Endothelial cell (in vitro differentiated cells): ENCODE results near the gene ANO10. TPM values are rescaled to one million over a fixed set of nuclear protein-coding genes. Genes with fewer than 3 reads are reported as not detected.

Experiments used
- DNase-seq: peaks from one replicate; pipeline ENCODE4 v3.0.0; 2021; ENCODE audit warnings: low spot score
- H3K27ac Mint-ChIP-seq: one replicate; pipeline ENCODE4 v1.8.0; 2021; ENCODE audit warnings: mixed read lengths, inconsistent platforms; ENCODE audit not compliant: unreplicated experiment
- H3K27me3 Mint-ChIP-seq: one replicate; pipeline ENCODE4 v1.8.0; 2021; ENCODE audit warnings: mild to moderate bottlenecking, moderate library complexity, mixed read lengths, inconsistent platforms; ENCODE audit not compliant: unreplicated experiment
- H3K36me3 Mint-ChIP-seq: one replicate; pipeline ENCODE4 v1.8.0; 2021; ENCODE audit warnings: mild to moderate bottlenecking, low read depth, mixed read lengths, inconsistent platforms; ENCODE audit not compliant: unreplicated experiment
- H3K4me1 Mint-ChIP-seq: one replicate; pipeline ENCODE4 v1.8.0; 2021; ENCODE audit warnings: mild to moderate bottlenecking, mixed read lengths, inconsistent platforms; ENCODE audit not compliant: unreplicated experiment
- H3K4me3 Mint-ChIP-seq: one replicate; pipeline ENCODE4 v1.8.0; 2021; ENCODE audit warnings: mild to moderate bottlenecking, mixed read lengths, inconsistent platforms; ENCODE audit not compliant: unreplicated experiment
- H3K9me3 Mint-ChIP-seq: one replicate; pipeline ENCODE4 v1.8.0; 2021; ENCODE audit warnings: mixed read lengths, inconsistent platforms; ENCODE audit not compliant: unreplicated experiment
- total RNA-seq: library from RNA; stranded (reverse); fragmentation: NEBNext Ultra II Directional; extraction: Animal tissue kit (Norgen Biotek cat#: 25700); gene quantifications from one replicate; pipeline ENCODE4 v1.2.1, GENCODE V29; 2021; ENCODE audit not compliant: unreplicated experiment
- TF ChIP-seq, protein P1 (sequence below): fragments of 200-600 bp; sonication (generic); IDR thresholded peaks from one replicate; pipeline ENCODE4 v1.5.0; 2021; ENCODE audit warnings: antibody characterized with exemption; ENCODE audit not compliant: unreplicated experiment

ANO10 gene
- total RNA-seq, 1 donor from 2014 or later = 112 TPM

GRCh38 chr3:43331381-43331780 lies 290.4 kb downstream of the ANO10 start:
- Mint-ChIP-seq H3K9me3 (no peaks in the 10 kb centered on the region), H3K4me1 (peaks cover 23% of the 10 kb centered on the region), H3K27ac (no peak overlapping the region), H3K36me3 (peaks cover 43% of the 10 kb centered on the region), H3K4me3 (no peak overlapping the region), H3K27me3 (peaks cover 2% of the 10 kb centered on the region)
- TF ChIP-seq, protein P1, sequence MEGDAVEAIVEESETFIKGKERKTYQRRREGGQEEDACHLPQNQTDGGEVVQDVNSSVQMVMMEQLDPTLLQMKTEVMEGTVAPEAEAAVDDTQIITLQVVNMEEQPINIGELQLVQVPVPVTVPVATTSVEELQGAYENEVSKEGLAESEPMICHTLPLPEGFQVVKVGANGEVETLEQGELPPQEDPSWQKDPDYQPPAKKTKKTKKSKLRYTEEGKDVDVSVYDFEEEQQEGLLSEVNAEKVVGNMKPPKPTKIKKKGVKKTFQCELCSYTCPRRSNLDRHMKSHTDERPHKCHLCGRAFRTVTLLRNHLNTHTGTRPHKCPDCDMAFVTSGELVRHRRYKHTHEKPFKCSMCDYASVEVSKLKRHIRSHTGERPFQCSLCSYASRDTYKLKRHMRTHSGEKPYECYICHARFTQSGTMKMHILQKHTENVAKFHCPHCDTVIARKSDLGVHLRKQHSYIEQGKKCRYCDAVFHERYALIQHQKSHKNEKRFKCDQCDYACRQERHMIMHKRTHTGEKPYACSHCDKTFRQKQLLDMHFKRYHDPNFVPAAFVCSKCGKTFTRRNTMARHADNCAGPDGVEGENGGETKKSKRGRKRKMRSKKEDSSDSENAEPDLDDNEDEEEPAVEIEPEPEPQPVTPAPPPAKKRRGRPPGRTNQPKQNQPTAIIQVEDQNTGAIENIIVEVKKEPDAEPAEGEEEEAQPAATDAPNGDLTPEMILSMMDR = no peak
- DNase-seq = no peak

DNA sequence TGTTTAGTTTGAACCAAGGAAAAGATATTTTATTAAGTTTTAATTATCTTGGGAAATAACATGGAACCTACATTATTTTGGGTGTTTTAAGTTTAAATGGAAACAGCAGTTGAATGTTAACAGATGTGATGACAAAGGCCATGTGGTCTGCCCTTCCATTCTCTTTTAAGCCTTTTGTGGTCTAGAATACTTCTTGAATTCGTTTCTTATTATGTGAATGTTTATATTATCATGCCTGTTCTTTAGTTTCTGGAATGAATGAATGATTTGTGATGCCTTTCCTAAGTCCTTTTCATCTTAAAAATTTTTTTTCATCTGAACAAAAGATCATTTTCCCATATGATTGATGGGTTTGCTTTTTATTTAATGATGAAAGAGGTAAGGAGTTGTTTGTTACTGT lies 290.8 kb downstream of the ANO10 start:
- TF ChIP-seq, protein P1 = no peak
- Mint-ChIP-seq H3K4me3 (no peak overlapping the region), H3K36me3 (peaks cover 41% of the 10 kb centered on the region), H3K27me3 (peaks cover 2% of the 10 kb centered on the region), H3K9me3 (no peaks in the 10 kb centered on the region), H3K4me1 (peaks cover 27% of the 10 kb centered on the region), H3K27ac (no peak overlapping the region)
- no peak for DNase-seq

GRCh38 chr3:43328653-43329052 lies 293.2 kb downstream of the ANO10 start:
- Mint-ChIP-seq H3K27me3 (peaks cover 2% of the 10 kb centered on the region), H3K4me1 (peaks cover 34% of the 10 kb centered on the region), H3K9me3 (no peaks in the 10 kb centered on the region), H3K4me3 (no peak overlapping the region), H3K27ac (no peak overlapping the region), H3K36me3 (peaks cover 34% of the 10 kb centered on the region)
- no peak for DNase-seq
- TF ChIP-seq, protein P1 = no peak

- no peak for DNase-seq
- H3K27ac Mint-ChIP-seq = no peak overlapping the region
Measured at GRCh38 chr3:43327582-43327979, 294.2 kb downstream of the ANO10 start.

DNA sequence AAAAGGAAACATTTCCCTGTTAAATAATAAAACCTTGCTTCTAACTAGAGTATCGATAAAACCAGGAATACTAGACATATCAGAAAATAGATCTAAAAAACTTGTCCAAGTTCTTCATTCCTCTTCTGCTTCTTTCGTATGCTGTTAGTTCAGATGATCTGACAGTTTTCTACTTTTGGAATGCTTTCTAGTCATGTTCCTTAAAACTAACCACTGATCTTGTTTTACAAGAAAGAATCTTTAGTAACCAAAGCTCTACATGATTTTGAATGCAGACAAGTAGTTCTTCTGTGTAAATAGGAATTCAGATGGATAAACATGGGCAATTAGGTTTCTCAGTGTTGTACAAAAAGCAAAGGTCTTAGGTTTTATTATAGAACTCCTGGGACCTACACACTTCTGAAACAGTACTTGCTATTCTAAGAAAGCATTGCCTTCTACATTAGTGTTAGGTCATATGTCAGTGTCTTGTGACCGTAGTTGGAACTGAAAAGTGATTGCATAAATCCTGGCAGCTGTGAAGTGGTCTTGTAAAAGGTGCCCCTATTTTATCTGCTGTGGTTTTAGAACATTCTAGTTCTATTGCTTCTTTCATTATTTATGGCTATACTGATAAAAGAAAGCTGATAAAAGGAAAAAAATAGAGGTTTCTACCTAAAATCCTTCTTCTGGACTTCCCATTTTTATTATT lies 294.8 kb downstream of the ANO10 start:
- H3K27ac Mint-ChIP-seq = peak overlapping the region; percentile 27
- H3K4me3 Mint-ChIP-seq = no peak overlapping the region
- peaks cover 27% of the 10 kb centered on the region for H3K36me3 Mint-ChIP-seq
- TF ChIP-seq, protein P1 = no peak
- no peaks in the 10 kb centered on the region for H3K9me3 Mint-ChIP-seq
- H3K27me3 Mint-ChIP-seq = no peaks in the 10 kb centered on the region
- no peak for DNase-seq
- H3K4me1 Mint-ChIP-seq = peaks cover 34% of the 10 kb centered on the region

More at GRCh38 chr3:43327582-43327979, 294.2 kb downstream of the ANO10 start:
- Mint-ChIP-seq H3K27me3 (no peaks in the 10 kb centered on the region), H3K4me1 (peaks cover 34% of the 10 kb centered on the region), H3K36me3 (peaks cover 28% of the 10 kb centered on the region), H3K9me3 (no peaks in the 10 kb centered on the region), H3K4me3 (no peak overlapping the region)
- TF ChIP-seq, protein P1 = no peak
